SK-N-SH (cell line): Measurements from ENCODE around the gene MEF2C. TPM values are rescaled to one million over a fixed set of nuclear protein-coding genes. Genes with fewer than 3 reads are reported as not detected.
A peak's percentile ranks its signal among the peaks of the same experiment; 100 is the strongest.

Experiments used
- CTCF ChIA-PET: fragments of 300-600, 350-600 bp; formaldehyde crosslinking; extraction: SDS; loops from one replicate; lab custom pipeline; 2021; lab: Yijun Ruan, JAX
- POLR2A ChIA-PET: fragments of 350-600 bp; sonication (Branson Sonifier 250); formaldehyde crosslinking; extraction: SDS; loops from one replicate; lab custom pipeline; 2020; ENCODE audit warnings: antibody characterized with exemption, inconsistent platforms; lab: Yijun Ruan, JAX
- DNase-seq: peaks from one replicate; pipeline ENCODE4 v3.0.0; 2012
- H2AFZ ChIP-seq: fragments of 200-600 bp; sonication (generic); 2 replicates; pipeline ENCODE4 v1.8.1; 2016; ENCODE audit warnings: antibody characterized with exemption, mild to moderate bottlenecking, low read depth
- H3F3A ChIP-seq: fragments of 200-600 bp; sonication (generic); replicated peaks from 2 replicates; pipeline ENCODE3; 2016; ENCODE audit warnings: antibody characterized with exemption, mild to moderate bottlenecking; ENCODE audit not compliant: insufficient read depth
- H3K27ac ChIP-seq, 2 experiments: fragments of 200-500 bp in 1 of 2; fragments of 200-600 bp in 1 of 2; sonication (Bioruptor generic) in 1 of 2; sonication (generic), shearing (Covaris generic) in 1 of 2; 2 replicates each; pipeline versions ENCODE4 v1.5.1 to v1.6.1; 2014 to 2016; ENCODE audit warnings: low read depth in 2 of 2, inconsistent platforms in 1 of 2, low read length in 1 of 2, mild to moderate bottlenecking in 1 of 2, mixed read lengths in 1 of 2
- H3K27me3 ChIP-seq: fragments of 200-600 bp; sonication (generic), shearing (Covaris generic); 2 replicates; pipeline ENCODE4 v1.6.1; 2016; ENCODE audit warnings: mixed run types; ENCODE audit not compliant: insufficient read depth
- H3K36me3 ChIP-seq, 2 experiments: fragments of 200-500 bp in 1 of 2; fragments of 200-600 bp in 1 of 2; sonication (Bioruptor generic) in 1 of 2; sonication (generic) in 1 of 2; replicated peaks in 1 of 2; 2 replicates each; pipeline versions ENCODE3 to v1.5.1; 2014 to 2016; ENCODE audit warnings: low read length in 1 of 2, mild to moderate bottlenecking in 1 of 2; ENCODE audit not compliant: insufficient read depth in 2 of 2, control insufficient read depth in 1 of 2
- H3K4me1 ChIP-seq, 2 experiments: fragments of 200-500 bp in 1 of 2; fragments of 200-600 bp in 1 of 2; sonication (Bioruptor generic) in 1 of 2; sonication (generic), shearing (Covaris generic) in 1 of 2; 2 replicates each; pipeline versions ENCODE4 v1.5.1 to v1.6.1; 2014 to 2016; ENCODE audit warnings: low read depth in 1 of 2, low read length in 1 of 2, mixed run types in 1 of 2; ENCODE audit not compliant: insufficient read depth in 2 of 2, control insufficient read depth in 1 of 2
- H3K4me2 ChIP-seq: fragments of 200-600 bp; sonication (generic), shearing (Covaris generic); 2 replicates; pipeline ENCODE4 v1.6.1; 2017; ENCODE audit warnings: mixed run types
- H3K4me3 ChIP-seq, 2 experiments: fragments of 200-500 bp in 1 of 2; fragments of 200-600 bp in 1 of 2; sonication (Bioruptor generic) in 1 of 2; sonication (generic), shearing (Covaris generic) in 1 of 2; 2 replicates each; pipeline versions ENCODE4 v1.5.1 to v1.8.1; 2014 to 2016; ENCODE audit warnings: low read depth in 2 of 2, inconsistent platforms in 1 of 2, low read length in 1 of 2, mild to moderate bottlenecking in 1 of 2, mixed read lengths in 1 of 2, moderate library complexity in 1 of 2
- H3K79me2 ChIP-seq: fragments of 200-600 bp; sonication (generic); 2 replicates; pipeline ENCODE4 v1.8.1; 2017; ENCODE audit warnings: mild to moderate bottlenecking; ENCODE audit not compliant: insufficient read depth
- H3K9ac ChIP-seq: fragments of 200-600 bp; sonication (generic); 2 replicates; pipeline ENCODE4 v1.6.1; 2017; ENCODE audit warnings: mixed run types
- H3K9me2 ChIP-seq: fragments of 200-600 bp; sonication (generic); 2 replicates; pipeline ENCODE4 v1.6.1; 2017; ENCODE audit warnings: mixed run types
- H3K9me3 ChIP-seq: fragments of 200-600 bp; sonication (generic); 2 replicates; pipeline ENCODE4 v1.6.1; 2017; ENCODE audit warnings: mixed run types, mild to moderate bottlenecking, moderate library complexity
- H4K20me1 ChIP-seq: fragments of 200-600 bp; sonication (generic); 2 replicates; pipeline ENCODE4 v1.6.1; 2017; ENCODE audit warnings: mild to moderate bottlenecking, mixed run types; ENCODE audit not compliant: insufficient read depth
- CHD2 ChIP-seq: fragments of 150-350 bp; IDR thresholded peaks from 2 replicates; pipeline ENCODE4 v1.6.1; 2018; ENCODE audit warnings: low read length; ENCODE audit not compliant: partially characterized antibody
- ELF1 ChIP-seq: IDR thresholded peaks from 2 replicates; pipeline ENCODE4 v1.4.0; 2012
- EZH2phosphoT487 ChIP-seq: fragments of 200-600 bp; sonication (generic); IDR thresholded peaks from 2 replicates; pipeline ENCODE4 v1.6.1; 2017; ENCODE audit warnings: low read depth, mixed run types, mild to moderate bottlenecking, antibody characterized with exemption, moderate library complexity, borderline replicate concordance
- FOSL2 ChIP-seq: IDR thresholded peaks from 2 replicates; pipeline ENCODE4 v1.4.0; 2012; ENCODE audit warnings: low read depth, mild to moderate bottlenecking, moderate library complexity, borderline replicate concordance
- GATA2 ChIP-seq: sonication (generic); formaldehyde crosslinking; IDR thresholded peaks from 2 replicates; pipeline ENCODE4 v1.5.0; 2020; ENCODE audit warnings: mild to moderate bottlenecking, missing genetic modification reagents
- MEF2A ChIP-seq: IDR thresholded peaks from 2 replicates; pipeline ENCODE4 v1.4.0; 2012; ENCODE audit warnings: low read depth, borderline replicate concordance
- MXI1 ChIP-seq: IDR thresholded peaks from 2 replicates; pipeline ENCODE4 v1.6.1; 2012; ENCODE audit warnings: mild to moderate bottlenecking, low read depth, low read length, improper control_type of control experiment
- NFIC ChIP-seq: IDR thresholded peaks from 2 replicates; pipeline ENCODE4 v1.4.0; 2012; ENCODE audit warnings: borderline replicate concordance
- POLR2AphosphoS5 ChIP-seq: IDR thresholded peaks from 2 replicates; pipeline ENCODE4 v1.6.1; 2012; ENCODE audit warnings: low read depth, low read length
- RAD21 ChIP-seq: IDR thresholded peaks from 2 replicates; pipeline ENCODE4 v1.6.1; 2012; ENCODE audit warnings: mild to moderate bottlenecking, low read length
- SMC3 ChIP-seq: IDR thresholded peaks from 2 replicates; pipeline ENCODE4 v1.6.1; 2012; ENCODE audit warnings: low read depth, low read length, improper control_type of control experiment
- TAF1 ChIP-seq: IDR thresholded peaks from 2 replicates; pipeline ENCODE4 v1.6.1; 2012; ENCODE audit warnings: low read depth, mild to moderate bottlenecking, low read length, moderate library complexity, borderline replicate concordance
- TEAD4 ChIP-seq: IDR thresholded peaks from 2 replicates; pipeline ENCODE4 v1.4.0; 2012; ENCODE audit warnings: mild to moderate bottlenecking, borderline replicate concordance; ENCODE audit not compliant: insufficient read depth
- YY1 ChIP-seq: IDR thresholded peaks from 2 replicates; pipeline ENCODE4 v1.4.0; 2012; ENCODE audit warnings: low read depth, mild to moderate bottlenecking
- WGBS: methylation state at CpG from one replicate; pipeline ENCODE4 v1.1.6; 2017; ENCODE audit warnings: low lambda C conversion rate; 5-methylcytosine and 5-hydroxymethylcytosine counted together
- polyA plus RNA-seq, 3 experiments: library from polyadenylated mRNA; depleted of rRNA; stranded (reverse); fragments of >200 nt; gene quantifications; 2 replicates each; pipeline ENCODE4 v1.2.3, GENCODE V29; 2012
- TF ChIP-seq, protein P1 (sequence below): IDR thresholded peaks from 2 replicates; pipeline ENCODE4 v1.4.0; 2012; ENCODE audit warnings: low read depth

Gene MEF2C
- polyA plus RNA-seq, 1 of the 3 experiments (the other 2 are of a cell fraction), result 1.2 TPM

DNA sequence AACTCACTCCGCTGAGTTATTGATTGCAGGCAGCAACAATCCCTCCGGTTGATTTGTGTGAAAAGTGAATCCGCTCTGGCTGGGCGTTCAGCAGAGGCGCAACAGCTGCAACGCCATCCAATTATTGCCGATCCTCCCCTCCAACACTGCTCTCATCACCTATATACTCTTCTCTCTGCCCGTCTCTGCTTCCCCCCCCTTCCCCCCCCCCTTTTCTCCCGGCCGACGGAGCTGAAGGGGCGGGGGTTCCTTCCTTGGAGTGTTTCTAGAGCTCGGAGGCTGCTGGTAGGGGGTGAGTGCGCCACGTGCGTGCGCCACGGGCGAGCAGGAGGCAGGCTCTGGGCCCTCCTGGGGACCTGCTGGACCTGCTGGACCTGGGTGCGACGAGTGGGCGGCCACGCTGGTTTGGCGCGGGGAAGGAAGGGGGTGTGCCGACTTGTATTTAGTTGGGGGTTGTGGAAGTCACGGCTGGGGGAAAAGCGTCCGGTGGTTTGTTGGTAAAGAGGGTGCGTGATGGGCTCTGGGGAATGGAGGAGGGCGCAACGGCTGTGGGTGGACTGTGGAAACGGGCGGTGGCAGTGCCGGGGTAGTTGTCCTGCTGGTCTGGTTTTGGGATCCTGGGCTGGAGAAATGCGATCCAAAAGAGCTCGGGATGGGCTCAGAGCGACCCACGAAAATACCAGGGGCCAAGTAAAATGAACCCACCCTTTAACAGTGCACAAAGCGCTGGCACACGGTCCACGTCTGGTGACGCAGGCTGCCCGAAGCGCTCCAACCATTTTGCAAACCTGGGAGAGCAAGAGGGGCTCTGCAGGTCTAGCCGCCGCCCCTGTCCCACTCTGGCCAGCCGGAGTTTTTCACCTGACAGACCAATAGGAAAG lies 6.4 kb upstream of the MEF2C start:
- peak; percentile 70 for DNase-seq
- no peaks in the 10 kb centered on the region for H3K79me2 ChIP-seq

DNA sequence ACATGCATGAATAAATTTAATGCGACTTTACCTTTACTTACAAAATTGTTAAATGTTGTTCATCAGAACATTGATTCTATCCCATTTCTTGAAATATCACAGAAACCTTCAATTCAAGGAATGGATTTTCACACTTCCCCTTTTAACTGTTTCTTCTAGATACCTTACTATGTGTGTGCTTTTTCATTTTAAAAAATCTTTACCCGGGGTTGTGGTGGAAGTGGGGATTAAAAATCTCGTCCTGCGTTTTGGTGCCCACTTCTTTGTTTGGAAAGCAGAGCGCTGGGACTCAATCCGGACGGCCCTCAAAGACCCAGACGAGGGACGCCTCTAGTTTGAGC lies 5.8 kb upstream of the MEF2C start:
- peak overlapping the region; percentile 81 for H3K4me2 ChIP-seq
- H3K9me3 ChIP-seq, result no peaks in the 10 kb centered on the region
- TF ChIP-seq TEAD4 (no peak), NFIC (no peak), YY1 (no peak), TAF1 (no peak), RAD21 (no peak), CHD2 (no peak), GATA2 (CRISPR knock-in tag) (no peak)
- TF ChIP-seq, all 33 proteins: peak for 0
- no peaks in the 10 kb centered on the region for H3K36me3 ChIP-seq
- no peaks in the 10 kb centered on the region for H4K20me1 ChIP-seq
- no peaks in the 10 kb centered on the region for H3K27me3 ChIP-seq
- peaks cover 10% of the 10 kb centered on the region for H3F3A ChIP-seq
- peaks cover 0 to 2% of the 10 kb centered on the region in 2 experiments; a peak in 2 of 4 replicates for H3K4me1 ChIP-seq
- 94% methylated on average over 9 of the region's 9 CpGs for WGBS
- no peak overlapping the region for H2AFZ ChIP-seq
- H3K4me3 ChIP-seq, result no peak overlapping the region; a peak in 1 of 4 replicates
- H3K9ac ChIP-seq, result no peak overlapping the region
- H3K27ac ChIP-seq, result no peak overlapping the region
- no peak for DNase-seq
- no peaks in the 10 kb centered on the region for H3K79me2 ChIP-seq
- ChIA-PET CTCF (interaction anchor here (0.9 kb wide), 1 partner anchor 9 kb away, joined by 3 read pairs; no protein-coding TSS in a partner anchor), POLR2A (no interaction called here)
- no peaks in the 10 kb centered on the region for H3K9me2 ChIP-seq

More for the DNA sequence above, 6.4 kb upstream of the MEF2C start:
- H3K27ac ChIP-seq, result no peak overlapping the region; a peak in 1 of 4 replicates
- H3K4me2 ChIP-seq, result peak overlapping the region; percentile 81
- peaks cover 0 to 2% of the 10 kb centered on the region in 2 experiments; a peak in 2 of 4 replicates for H3K4me1 ChIP-seq
- H3K4me3 ChIP-seq, result peak overlapping the region; percentile 50 to 58
- POLR2A ChIA-PET, result no interaction called here
- no peak overlapping the region for H3K9ac ChIP-seq
- peaks cover 10% of the 10 kb centered on the region for H3F3A ChIP-seq
- H3K27me3 ChIP-seq, result no peaks in the 10 kb centered on the region
- H3K9me3 ChIP-seq, result no peaks in the 10 kb centered on the region
- no peaks in the 10 kb centered on the region for H4K20me1 ChIP-seq
- TF ChIP-seq MXI1 (peak; percentile 36; the same call in 1 of the 2 replicates), RAD21 (no peak), ELF1 (no peak), GATA2 (CRISPR knock-in tag) (no peak)
- TF ChIP-seq, protein P1, sequence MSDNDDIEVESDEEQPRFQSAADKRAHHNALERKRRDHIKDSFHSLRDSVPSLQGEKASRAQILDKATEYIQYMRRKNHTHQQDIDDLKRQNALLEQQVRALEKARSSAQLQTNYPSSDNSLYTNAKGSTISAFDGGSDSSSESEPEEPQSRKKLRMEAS, result peak; percentile 66
- TF ChIP-seq, all 33 proteins: peak for 2
- WGBS, result 20% methylated on average over 47 of the region's 48 CpGs
- no peaks in the 10 kb centered on the region for H3K9me2 ChIP-seq
- CTCF ChIA-PET, result interaction anchor here (0.9 to 1.2 kb wide), 2 partner anchors 9 to 60 kb away, joined by 3 read pairs; no protein-coding TSS in a partner anchor
- no peaks in the 10 kb centered on the region for H3K36me3 ChIP-seq
- H2AFZ ChIP-seq, result peak overlapping the region; percentile 89

DNA sequence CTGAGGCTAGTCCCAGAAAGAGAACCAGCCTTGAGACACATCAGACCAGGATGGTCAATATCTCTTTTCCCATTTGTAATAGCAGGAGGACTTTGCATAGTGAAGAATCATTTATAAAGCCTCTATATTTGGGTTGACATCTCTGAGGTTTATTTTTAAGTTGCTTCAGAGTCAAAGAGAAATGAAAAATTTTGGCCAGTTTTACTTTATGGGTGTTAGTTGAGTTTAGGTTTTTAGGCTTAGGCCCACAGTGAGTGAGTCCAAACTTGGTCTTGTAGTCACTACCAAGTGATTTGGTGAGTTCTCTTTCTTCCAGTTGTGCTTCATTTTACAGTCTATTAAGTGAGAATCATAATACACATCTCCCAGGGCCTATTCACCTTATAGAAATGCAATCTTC lies 5.3 kb upstream of the MEF2C start:
- H3K9me3 ChIP-seq, result no peaks in the 10 kb centered on the region
- H3K4me1 ChIP-seq, result peaks cover 0 to 2% of the 10 kb centered on the region in 2 experiments; a peak in 2 of 4 replicates
- TF ChIP-seq ELF1, result no peak
- TF ChIP-seq MXI1, result no peak
- no peak for TF ChIP-seq MEF2A
- no peak for TF ChIP-seq POLR2AphosphoS5
- no peak for TF ChIP-seq EZH2phosphoT487
- no peak for TF ChIP-seq FOSL2
- TF ChIP-seq SMC3, result no peak
- no peak for TF ChIP-seq RAD21
- no peaks in the 10 kb centered on the region for H3K27me3 ChIP-seq
- no peak for DNase-seq
- H3K4me2 ChIP-seq, result no peak overlapping the region
- H3K79me2 ChIP-seq, result no peaks in the 10 kb centered on the region
- 0 out of 2 replicates have a peak overlapping the region, but pooled peaks have one; percentile 31 for H2AFZ ChIP-seq
- no peaks in the 10 kb centered on the region for H4K20me1 ChIP-seq
- no peaks in the 10 kb centered on the region for H3K9me2 ChIP-seq
- peaks cover 10% of the 10 kb centered on the region for H3F3A ChIP-seq
- H3K27ac ChIP-seq, result no peak overlapping the region
- H3K4me3 ChIP-seq, result no peak overlapping the region
- H3K36me3 ChIP-seq, result no peaks in the 10 kb centered on the region
- no peak overlapping the region for H3K9ac ChIP-seq
- ChIA-PET CTCF (no interaction called here), POLR2A (no interaction called here)
